H54 (cell line): ENCODE data around the gene CLEC20A.
A peak's percentile ranks its signal among the peaks of the same experiment; 100 is the strongest.

Experiments used
- DNase-seq: peaks from one replicate; pipeline ENCODE4 v3.0.0; 2011; ENCODE audit warnings: low spot score, mixed read lengths; ENCODE audit not compliant: insufficient read length
- FAIRE-seq: peaks from 3 replicates; lab custom pipeline; 2011; peaks lifted over from hg19 to GRCh38; lab: Jason Lieb, UNC
- POLR2A ChIP-seq: IDR thresholded peaks from 2 replicates; pipeline ENCODE4 v1.6.1; 2011; ENCODE audit warnings: low read depth, mild to moderate bottlenecking, low read length

The CLEC20A gene

GRCh38 chr1:178496410-178497135 lies at the start of gene CLEC20A:
CLEC20A (minus strand) TSS chr1:178496964; CDS start chr1:178496939, 25 bp downstream.
- no peak for TF ChIP-seq POLR2A
- no peak for DNase-seq
- FAIRE-seq: no peak

- DNase-seq (no peak), FAIRE-seq (no peak)
- no peak for TF ChIP-seq POLR2A
These were observed 47.8 kb upstream of the CLEC20A start for GRCh38 chr1:178544531-178544930.

DNA sequence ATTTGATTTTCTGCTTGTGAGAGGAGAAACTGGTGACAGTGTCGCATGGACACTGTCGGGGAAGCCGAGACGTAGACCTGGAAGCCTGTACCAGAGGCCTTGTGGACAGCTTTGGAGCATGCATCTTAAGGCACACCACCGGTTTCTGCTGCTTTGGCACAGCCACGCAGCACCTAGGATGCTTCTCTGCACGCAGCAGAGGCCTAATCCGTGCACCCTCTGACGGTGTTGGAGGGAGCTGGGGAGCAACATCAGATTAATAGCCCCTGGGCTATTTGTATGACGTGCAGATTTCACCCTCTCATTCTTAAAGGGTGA lies 46.5 kb upstream of the CLEC20A start:
- no peak for DNase-seq
- no peak for FAIRE-seq
- TF ChIP-seq POLR2A: no peak

DNA sequence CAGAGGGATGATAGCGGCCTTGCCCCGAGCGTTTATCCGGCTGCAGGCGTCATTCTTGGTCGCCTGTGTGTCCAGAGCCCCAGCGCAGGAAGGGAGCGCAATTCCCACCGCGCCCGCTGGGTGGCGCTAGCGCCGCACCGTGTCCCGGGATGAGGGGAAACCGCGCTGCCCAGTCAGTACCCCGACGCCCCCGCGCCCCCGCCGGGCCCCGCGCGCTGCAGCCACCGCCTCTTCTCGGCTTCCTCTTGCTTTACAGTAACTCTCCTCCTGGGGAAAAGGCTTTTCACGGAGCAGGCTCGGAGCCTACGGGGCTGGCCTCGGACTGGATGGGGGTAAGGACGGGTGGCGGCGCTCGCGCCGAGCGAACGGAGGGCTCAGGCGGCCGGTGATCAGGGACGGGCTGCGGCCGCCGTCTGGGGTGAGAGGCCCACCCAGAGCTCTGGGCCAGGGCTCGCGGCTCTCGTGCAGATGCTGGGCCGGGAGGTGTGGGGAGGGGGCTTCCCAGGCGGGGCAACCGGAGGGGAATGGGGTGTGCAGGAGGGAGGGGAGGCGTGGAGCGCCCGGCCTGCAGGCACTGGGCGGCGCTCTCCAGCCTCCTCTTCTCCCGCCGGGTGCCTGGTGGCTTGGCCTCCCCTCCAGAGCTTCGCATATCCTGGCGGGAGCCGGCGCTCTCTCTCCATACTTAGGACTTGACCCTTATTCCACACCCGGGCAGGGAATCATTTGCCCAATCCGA lies 46.0 kb upstream of the CLEC20A start:
- no peak for FAIRE-seq
- TF ChIP-seq POLR2A: peak; percentile 34; the same call in 1 of the 2 replicates
- DNase-seq: peak; percentile 79

DNA sequence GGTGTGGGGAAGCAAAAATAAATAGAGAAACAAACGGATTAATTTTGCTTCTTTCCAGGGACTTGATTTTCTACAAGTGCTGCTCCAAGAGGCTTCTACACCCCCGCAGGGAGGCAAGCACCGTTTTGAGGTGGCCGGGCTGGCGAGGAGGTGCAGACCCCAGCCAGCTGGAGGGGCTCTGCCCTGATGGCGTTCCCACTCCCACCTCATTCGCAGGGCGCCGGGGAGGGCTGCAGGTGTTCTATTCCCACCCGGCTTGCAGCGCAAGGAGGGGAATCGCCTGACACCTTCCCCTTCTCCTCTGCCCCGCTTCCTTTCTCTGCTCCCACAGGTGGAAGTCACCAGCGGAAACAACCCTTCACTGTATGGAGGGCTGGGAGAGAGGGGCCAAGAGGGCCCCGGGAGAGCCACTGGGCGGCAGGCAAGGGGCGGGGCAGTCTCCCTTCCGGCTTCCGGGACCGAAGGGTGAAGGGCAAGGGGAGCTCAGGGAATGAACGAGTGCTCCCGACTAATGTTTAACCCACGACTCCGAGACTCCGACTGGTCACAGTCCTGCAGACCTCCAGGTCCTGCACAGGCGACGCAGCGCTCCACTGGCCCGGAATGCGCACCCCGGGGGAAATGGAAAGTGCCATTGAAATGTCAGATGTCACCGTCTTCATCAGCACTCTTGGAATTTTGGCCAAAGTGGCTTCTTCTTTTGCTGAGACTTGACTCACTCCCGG lies 45.2 kb upstream of the CLEC20A start:
- FAIRE-seq (no peak), DNase-seq (no peak)
- TF ChIP-seq POLR2A: no peak

DNA sequence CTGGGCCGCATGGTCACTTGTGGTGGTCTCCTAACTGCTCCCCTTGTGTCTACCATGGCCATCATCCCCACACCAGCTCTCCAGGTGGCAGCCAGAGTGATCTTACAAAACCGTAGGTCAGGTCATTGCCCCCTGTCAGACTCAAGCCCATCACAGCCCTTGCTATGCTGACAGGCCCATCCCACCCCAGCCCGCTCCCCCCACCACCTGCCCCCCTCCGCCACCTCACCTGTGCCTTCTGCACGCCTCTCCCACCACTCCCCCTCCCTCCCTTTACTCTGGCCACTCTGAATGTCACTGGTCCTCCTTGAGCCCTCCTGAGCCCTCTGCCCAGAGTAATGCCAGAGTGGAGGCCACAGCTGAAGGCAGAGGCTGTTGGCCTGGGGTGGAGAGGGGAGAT lies 44.6 kb upstream of the CLEC20A start:
- DNase-seq (no peak), FAIRE-seq (no peak)
- TF ChIP-seq POLR2A: no peak

DNA sequence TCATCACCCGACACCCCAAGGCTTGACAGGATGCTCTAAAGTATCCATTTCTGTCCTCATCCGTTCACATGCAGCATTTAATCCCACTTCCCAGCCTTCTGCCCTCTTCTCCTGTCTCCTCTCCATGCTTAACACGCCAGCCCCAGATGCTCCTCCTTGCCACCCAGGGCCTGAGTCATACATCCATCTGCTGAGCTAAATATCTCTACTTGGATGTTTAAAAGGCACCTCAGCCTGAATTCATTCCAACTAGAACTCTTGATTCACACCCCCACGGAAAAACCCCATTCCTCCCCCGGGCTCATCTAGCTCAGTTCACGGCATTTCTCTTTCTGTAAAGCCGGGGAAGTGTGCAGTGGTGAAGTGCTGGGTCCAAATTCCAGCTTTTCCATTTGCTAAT lies 43.9 kb upstream of the CLEC20A start:
- DNase-seq (peak; percentile 56), FAIRE-seq (no peak)
- no peak for TF ChIP-seq POLR2A

GRCh38 chr1:178540204-178540603 lies 43.4 kb upstream of the CLEC20A start:
- no peak for TF ChIP-seq POLR2A
- FAIRE-seq (no peak), DNase-seq (no peak)

- no peak for DNase-seq
- TF ChIP-seq POLR2A: no peak
- no peak for FAIRE-seq
These were observed 42.5 kb upstream of the CLEC20A start for GRCh38 chr1:178539291-178539690.

- FAIRE-seq (no peak), DNase-seq (peak; percentile 67)
- TF ChIP-seq POLR2A: no peak; the same call in 1 of the 2 replicates
These were observed 41.6 kb upstream of the CLEC20A start for GRCh38 chr1:178538192-178538916.

DNA sequence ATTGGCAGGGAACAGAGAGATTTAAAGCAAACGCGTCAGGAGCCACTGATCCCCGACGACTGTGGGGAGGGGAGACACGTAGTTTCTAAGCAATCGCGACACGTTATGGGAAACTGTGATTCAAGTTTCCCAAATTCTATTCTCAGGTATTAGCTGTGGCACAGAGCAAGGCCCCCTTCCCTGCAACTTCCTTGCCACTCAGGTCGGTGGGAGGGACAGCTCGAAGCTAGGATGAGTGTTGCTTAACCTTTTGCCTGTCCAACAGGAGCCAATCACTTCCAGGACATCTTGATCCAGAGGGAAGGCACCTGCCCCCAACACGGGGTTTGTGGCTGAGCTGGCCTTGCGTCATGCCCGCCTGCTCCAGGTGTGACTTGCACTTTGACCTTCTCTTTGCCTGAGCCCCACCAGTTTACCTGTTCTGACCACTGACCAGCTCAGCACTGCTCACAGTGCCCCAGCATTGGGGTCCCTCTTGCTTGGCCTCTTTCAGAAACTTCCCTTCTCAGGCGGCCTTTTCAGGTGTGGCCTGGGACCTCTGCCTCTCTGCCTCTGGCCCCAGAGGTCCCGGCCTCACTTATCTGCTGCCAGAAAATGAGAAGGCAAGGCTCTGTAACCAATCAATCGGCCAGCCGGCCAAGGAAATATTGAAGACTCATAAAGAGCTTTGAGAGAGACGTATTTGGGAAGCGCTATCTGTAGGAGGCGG lies 40.8 kb upstream of the CLEC20A start:
- FAIRE-seq: no peak
- TF ChIP-seq POLR2A: no peak
- DNase-seq: no peak

- DNase-seq (peak; percentile 92), FAIRE-seq (peak; percentile 68)
- no peak for TF ChIP-seq POLR2A
These were observed 40.1 kb upstream of the CLEC20A start for GRCh38 chr1:178536844-178537371.

DNA sequence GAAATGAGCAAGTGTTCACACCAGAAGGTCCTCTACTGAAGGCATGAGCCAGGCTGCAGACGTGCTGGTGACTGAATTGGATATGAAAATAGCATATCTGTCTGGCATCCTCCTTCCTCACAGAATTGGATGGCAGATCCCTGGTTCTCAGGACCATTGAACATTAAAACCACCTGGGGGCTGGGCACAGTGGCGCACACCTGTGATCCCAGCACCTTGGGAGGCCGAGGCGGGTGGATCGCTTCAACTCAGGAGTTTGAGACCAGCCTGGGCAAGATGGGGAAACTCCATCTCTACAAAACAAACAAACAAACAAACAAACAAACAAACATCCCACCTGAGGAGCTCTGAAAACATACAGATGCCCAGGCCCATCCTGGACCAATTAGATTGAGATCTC lies 39.6 kb upstream of the CLEC20A start:
- FAIRE-seq: no peak
- no peak for TF ChIP-seq POLR2A

More for the DNA sequence above, 39.6 kb upstream of the CLEC20A start:
- no peak for DNase-seq
